ENCODE data around the gene SOX10. TPM values are rescaled to one million over a fixed set of nuclear protein-coding genes. Genes with fewer than 3 reads are reported as not detected.
"Not testable (repeated sequence)": the region's sequence is repeated elsewhere in the genome, so short reads cannot be mapped to it uniquely, and the experiment has no call there.

Gene SOX10
- polyA plus RNA-seq, 3 donors from 2014 or later: not detected

DNA sequence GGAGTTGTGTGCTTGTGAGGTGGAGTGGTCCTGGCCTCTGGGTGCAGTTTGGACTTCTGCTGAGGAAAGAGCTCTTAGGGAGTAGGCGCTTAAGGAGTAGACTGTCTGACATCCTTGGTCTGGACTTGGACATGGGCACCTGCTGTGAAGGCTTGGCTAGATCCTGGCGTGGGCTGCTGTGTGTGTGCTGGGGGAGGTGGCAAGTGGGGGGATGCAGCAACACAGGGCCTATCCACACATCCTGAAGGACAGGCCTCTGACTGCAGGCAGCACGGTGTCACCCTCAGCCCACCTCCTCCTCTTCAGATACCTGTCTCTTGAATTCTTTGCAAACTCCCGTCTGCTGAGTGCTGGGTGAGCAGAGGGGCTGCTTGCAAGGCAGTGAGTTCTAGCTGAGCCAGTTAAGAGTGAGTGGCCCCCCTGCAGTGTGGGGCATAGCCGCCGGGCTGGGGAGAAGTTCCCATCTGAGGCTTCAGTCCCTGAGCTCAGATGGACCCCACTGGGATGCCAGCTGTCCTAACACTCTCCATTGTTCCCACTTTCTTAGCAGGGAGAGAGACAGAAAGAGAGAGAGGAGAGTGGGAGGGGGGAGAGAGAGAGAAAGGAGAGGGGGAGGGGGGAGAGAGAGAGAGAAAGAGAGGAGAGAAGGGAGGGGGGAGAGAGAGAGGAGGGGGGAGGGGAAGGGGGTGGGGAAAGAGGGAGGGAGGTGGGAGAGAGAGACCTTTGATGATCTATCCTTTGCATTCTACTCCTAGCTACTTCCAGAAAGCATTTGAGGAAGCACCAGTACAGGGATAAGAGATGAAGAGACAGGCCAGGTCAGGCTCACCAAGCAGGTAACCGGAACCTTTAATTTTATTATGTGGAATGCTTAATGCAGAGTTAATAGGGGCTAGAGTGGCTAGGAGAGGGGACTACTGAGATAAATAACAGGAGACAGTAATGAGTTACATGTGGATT lies 12.6 kb downstream of the SOX10 start:
- H3K27me3 Mint-ChIP-seq (ENCODE audit: low read depth in 3 of 3): no peaks in the 10 kb centered on the region
- peak overlapping the region in 1 of 6 donors; percentile 15 for H3K27ac Mint-ChIP-seq

DNA sequence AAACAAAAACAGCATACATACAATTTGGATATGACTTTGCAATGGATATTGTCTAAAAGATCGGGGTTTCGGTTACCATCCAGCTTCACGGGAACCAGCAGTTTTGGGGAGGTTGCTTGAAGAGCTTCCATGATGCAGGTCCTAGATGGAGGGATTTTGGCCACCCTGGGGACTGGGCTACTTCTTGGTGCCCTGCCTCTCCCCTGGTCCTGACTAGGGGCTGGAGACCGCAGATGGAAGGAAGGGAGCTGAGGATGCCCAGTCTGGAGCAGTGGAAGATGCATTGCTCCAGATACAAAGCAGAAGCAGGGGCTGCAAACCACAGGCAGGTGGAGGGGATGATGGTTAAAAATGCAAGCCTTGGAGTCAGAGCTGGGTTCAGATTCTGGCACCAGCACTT lies 13.5 kb downstream of the SOX10 start:
- H3K27ac Mint-ChIP-seq: peak overlapping the region in 2 of 6 donors; percentile 24 to 40
- H3K27me3 Mint-ChIP-seq (ENCODE audit: low read depth in 3 of 3): no peaks in the 10 kb centered on the region
- peaks cover 14 to 32% (median 15%) of the 10 kb centered on the region in 3 donors for H3K36me3 Mint-ChIP-seq
- DNase-seq: no peak
- H3K4me1 Mint-ChIP-seq: peaks cover 0 to 1% of the 10 kb centered on the region in 2 donors
- no peaks in the 10 kb centered on the region for H3K9me3 Mint-ChIP-seq
- H3K4me3 Mint-ChIP-seq: no peak overlapping the region

More for the DNA sequence above, 12.6 kb downstream of the SOX10 start:
- DNase-seq: no peak
- no peak overlapping the region for H3K4me3 Mint-ChIP-seq
- H3K9me3 Mint-ChIP-seq: no peaks in the 10 kb centered on the region
- H3K4me1 Mint-ChIP-seq: no peaks in the 10 kb centered on the region
- peaks cover 14 to 29% (median 15%) of the 10 kb centered on the region in 3 donors for H3K36me3 Mint-ChIP-seq

DNA sequence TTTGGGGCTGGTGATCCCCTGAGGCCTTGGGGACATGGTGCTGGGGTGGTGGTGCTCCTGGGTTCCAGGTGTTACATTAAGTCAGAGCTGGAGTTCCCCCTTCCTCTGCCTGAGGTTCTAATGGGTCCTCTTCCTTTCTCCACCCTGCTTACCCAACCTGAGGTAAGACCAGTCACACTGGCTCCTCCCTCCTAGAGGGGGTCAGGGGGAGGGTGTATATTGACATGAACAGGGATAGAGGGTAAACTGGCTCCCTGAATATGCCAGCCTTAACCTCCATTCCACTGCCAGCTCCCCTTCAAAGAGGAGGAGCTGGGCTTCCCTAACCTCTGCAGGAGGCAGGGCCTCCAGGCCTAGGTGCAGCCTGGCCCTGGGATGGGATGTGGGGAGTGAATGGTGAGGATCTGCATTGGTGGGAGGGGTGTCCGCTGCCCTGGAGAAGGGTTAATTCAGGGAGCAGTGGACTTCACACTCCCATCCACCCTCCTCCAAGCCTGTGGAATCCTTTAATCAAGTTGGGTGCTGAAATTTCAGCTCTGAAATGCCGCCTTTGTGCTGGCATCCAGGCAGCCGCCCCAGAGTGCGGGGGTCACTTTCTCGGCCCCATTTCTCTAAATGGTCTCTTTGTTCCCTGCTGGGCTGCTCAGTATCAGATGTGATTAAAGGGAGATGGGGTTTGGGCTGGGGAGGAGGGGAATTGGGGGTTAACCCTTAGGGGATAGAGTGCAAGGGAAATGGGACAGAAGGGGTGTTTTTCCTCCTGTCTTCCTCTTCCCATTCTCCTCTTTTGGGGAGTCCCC lies 15.7 kb downstream of the SOX10 start:
- Mint-ChIP-seq H3K4me3 (no peak overlapping the region), H3K27ac (no peak overlapping the region), H3K4me1 (peaks cover 6 to 15% of the 10 kb centered on the region in 2 donors), H3K27me3 (ENCODE audit: low read depth in 3 of 3) (no peaks in the 10 kb centered on the region), H3K36me3 (peaks cover 14 to 29% (median 18%) of the 10 kb centered on the region in 3 donors), H3K9me3 (no peaks in the 10 kb centered on the region)
- DNase-seq: no peak

DNA sequence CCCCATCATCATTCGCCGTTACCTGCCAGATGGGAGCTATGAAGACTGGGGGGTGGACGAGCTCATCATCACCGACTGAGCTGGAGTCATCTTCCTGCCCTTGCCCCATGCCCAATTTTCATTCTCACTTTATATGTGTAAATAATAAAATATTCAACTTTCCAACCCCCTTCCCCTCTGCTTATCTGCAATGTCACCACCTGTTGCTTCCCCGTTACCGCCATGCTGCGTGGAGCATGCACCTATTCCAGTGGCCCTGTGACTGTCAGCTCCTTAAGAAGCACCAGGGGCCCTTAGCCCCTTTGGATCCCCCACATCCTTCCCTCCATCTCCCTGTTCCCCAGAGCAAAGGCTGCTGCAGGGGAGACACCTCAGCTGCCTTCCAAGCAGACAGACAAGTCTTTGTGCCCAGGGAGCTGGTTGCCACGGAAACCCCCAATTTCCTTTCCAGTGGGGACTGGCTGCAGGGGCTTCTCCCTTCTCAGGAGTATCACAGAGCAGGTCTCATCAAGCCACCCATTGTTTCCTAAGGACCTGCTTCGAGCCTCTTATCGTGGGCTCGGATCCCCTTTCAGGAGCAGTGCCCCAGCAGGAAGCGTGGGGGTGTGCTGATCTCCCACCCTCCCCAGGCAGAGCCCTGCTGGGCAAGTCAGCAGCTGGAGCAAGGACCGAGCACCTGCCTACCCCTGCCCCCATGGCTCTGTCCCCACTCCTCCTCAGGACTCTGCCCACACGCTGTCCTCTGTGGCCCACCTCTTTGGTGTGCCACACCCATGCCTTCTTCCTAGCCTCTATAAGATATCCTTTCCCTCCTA lies 16.5 kb downstream of the SOX10 start:
- H3K4me1 Mint-ChIP-seq: peaks cover 6 to 15% of the 10 kb centered on the region in 2 donors
- peaks cover 14 to 29% (median 18%) of the 10 kb centered on the region in 3 donors for H3K36me3 Mint-ChIP-seq
- no peaks in the 10 kb centered on the region for H3K27me3 Mint-ChIP-seq (ENCODE audit: low read depth in 3 of 3)
- no peak overlapping the region for H3K27ac Mint-ChIP-seq
- H3K9me3 Mint-ChIP-seq: no peaks in the 10 kb centered on the region
- H3K4me3 Mint-ChIP-seq: no peak overlapping the region
- DNase-seq: no peak

DNA sequence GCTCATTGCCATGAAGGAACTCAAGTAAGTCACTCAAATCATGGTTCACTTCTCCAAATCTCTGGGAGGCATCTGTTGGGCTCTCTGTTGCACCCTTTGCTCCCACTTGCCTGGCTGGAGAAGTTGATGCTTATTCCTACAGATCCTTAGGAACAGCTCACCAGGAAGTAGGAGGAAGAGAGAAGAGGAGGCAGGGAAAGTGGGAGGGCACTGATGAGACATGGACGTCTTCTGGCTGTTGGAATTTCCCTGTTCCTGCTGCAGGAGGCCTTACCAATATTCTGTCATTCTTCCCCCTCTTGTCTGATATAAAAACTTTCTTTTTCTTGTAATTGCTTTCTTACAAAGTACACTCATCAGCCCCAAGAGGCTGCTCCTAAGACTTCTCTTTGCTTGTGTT lies 17.2 kb downstream of the SOX10 start:
- Mint-ChIP-seq H3K4me3 (no peak overlapping the region), H3K4me1 (peaks cover 6 to 15% of the 10 kb centered on the region in 2 donors), H3K36me3 (peaks cover 17 to 30% (median 19%) of the 10 kb centered on the region in 3 donors), H3K27me3 (ENCODE audit: low read depth in 3 of 3) (no peaks in the 10 kb centered on the region), H3K9me3 (no peaks in the 10 kb centered on the region), H3K27ac (no peak overlapping the region)
- no peak for DNase-seq

DNA sequence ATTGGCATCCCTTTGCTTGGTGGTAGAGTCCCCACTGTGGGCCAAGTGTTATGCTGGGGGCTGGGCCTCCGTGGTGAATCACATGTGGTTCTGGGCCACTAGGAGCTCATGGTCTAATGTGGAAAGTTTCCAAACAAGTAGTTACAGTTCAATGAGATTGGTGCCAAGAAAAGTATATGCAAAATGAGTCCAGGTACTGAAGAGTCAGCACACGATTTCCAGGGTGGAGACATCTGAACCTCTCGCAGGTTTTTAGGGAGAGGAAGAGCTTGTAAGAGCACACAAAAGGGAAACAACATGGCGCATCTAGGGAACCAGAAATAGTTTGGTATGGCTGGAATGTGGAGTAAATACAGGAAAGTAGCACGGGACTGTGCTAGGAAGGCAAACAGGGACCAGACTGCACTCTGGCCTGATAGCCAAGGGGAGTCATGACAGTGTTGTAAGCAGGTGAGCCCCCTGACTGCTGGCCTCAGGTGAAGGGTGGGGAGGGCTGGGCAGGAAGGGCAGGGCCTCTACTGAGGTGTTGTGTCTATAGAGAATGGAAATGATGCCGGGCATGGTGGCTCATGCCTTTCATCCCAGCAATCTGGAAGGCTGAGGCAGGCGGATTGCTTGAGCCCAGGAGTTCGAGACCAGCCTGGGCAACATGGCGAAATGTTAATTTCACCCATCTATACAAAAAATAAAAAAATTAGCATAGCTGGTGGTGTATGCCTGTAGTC lies 18.3 kb downstream of the SOX10 start:
- no peak overlapping the region for H3K27ac Mint-ChIP-seq
- H3K9me3 Mint-ChIP-seq: no peaks in the 10 kb centered on the region
- no peak overlapping the region for H3K4me3 Mint-ChIP-seq
- DNase-seq: no peak
- peaks cover 24 to 36% (median 27%) of the 10 kb centered on the region in 3 donors for H3K36me3 Mint-ChIP-seq
- peaks cover 6 to 15% of the 10 kb centered on the region in 2 donors for H3K4me1 Mint-ChIP-seq
- no peaks in the 10 kb centered on the region for H3K27me3 Mint-ChIP-seq (ENCODE audit: low read depth in 3 of 3)

DNA sequence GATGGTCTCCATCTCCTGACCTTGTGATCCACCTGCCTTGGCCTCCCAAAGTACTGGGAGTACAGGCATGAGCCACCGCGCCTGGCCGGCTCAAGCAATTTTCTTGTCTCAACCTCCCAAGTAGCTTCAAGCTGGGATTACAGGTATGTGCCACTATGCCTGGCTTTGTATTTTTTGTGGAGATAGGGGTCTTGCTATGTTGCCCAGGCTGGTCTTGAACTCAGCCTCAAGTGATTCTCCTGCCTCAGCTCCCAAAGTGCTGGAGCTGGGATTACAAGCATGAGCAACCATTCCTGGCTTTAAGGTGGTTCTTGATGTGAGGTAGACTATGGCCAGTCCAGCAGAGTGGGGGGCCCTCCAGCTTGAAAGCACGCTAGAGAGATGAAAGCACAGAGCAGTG lies 23.3 kb downstream of the SOX10 start:
- H3K9me3 Mint-ChIP-seq: no peaks in the 10 kb centered on the region
- H3K4me1 Mint-ChIP-seq: peaks cover 11 to 45% of the 10 kb centered on the region in 2 donors
- H3K4me3 Mint-ChIP-seq: no peak overlapping the region
- H3K27ac Mint-ChIP-seq: peak overlapping the region in 1 of 6 donors; percentile 55
- DNase-seq: no peak
- H3K27me3 Mint-ChIP-seq (ENCODE audit: low read depth in 3 of 3): peaks cover 0 to 4% (median 0%) of the 10 kb centered on the region in 3 donors
- peaks cover 33 to 46% (median 38%) of the 10 kb centered on the region in 3 donors for H3K36me3 Mint-ChIP-seq

DNA sequence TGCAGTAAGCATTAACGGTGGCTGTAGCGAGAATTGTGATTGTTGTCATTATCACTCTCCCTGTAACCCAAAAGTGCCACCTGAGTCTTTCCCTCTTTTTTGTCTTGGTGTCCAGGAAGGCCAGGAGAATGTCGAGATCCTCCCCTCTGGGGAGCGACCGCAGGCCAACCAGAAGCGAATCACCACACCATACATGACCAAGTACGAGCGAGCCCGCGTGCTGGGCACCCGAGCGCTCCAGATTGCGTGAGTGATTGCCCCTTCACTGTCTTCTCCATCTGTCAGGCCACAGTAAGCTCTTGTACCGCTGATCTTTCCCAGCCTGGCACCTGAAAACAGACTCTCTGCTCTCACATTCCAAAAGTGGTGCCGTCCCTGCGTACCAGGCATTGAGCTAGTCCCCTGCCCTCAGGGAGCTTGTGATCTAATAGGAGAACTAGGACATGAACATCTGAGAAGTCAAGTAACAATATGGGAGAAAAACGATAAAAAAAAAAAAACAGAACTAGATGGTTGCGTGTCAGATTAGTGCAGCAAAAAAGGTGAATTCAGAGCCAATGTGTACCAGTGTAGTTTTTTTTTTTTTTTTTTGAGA lies 25.0 kb downstream of the SOX10 start:
- peak overlapping the region in 1 of 6 donors; percentile 53 for H3K27ac Mint-ChIP-seq

DNA sequence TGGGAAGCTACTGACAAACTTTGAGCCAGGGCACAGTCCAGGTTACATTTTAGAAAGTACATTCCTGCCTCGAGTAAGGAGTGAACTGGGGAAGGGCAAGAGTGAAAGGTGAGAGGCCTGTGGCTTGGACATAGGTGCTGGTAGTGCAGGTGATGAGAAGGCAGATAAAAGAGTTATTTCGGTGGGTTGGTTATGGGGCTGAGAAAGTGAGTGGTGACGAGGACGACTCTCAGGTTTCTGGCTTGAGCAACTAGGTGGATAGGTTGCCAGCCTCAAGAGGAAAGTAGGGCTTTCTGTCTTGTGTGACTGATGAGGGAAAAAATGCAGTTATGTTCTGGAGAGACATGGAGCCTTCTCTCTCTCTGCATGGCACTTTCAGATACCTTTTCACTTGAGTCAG lies 27.1 kb downstream of the SOX10 start:
- Mint-ChIP-seq H3K27ac (peak overlapping the region in 1 of 6 donors; percentile 36), H3K4me1 (peaks cover 34 to 56% of the 10 kb centered on the region in 2 donors), H3K4me3 (no peak overlapping the region), H3K36me3 (peaks cover 32 to 41% (median 35%) of the 10 kb centered on the region in 3 donors), H3K9me3 (no peaks in the 10 kb centered on the region), H3K27me3 (ENCODE audit: low read depth in 3 of 3) (peaks cover 9 to 17% (median 15%) of the 10 kb centered on the region in 3 donors)
- DNase-seq: no peak

More for the DNA sequence above, 25.0 kb downstream of the SOX10 start:
- H3K4me1 Mint-ChIP-seq: peaks cover 16 to 44% of the 10 kb centered on the region in 2 donors
- H3K36me3 Mint-ChIP-seq: peaks cover 33 to 43% (median 35%) of the 10 kb centered on the region in 3 donors
- DNase-seq: no peak
- H3K4me3 Mint-ChIP-seq: no peak overlapping the region
- no peaks in the 10 kb centered on the region for H3K9me3 Mint-ChIP-seq
- H3K27me3 Mint-ChIP-seq (ENCODE audit: low read depth in 3 of 3): peaks cover 0 to 11% (median 0%) of the 10 kb centered on the region in 3 donors

DNA sequence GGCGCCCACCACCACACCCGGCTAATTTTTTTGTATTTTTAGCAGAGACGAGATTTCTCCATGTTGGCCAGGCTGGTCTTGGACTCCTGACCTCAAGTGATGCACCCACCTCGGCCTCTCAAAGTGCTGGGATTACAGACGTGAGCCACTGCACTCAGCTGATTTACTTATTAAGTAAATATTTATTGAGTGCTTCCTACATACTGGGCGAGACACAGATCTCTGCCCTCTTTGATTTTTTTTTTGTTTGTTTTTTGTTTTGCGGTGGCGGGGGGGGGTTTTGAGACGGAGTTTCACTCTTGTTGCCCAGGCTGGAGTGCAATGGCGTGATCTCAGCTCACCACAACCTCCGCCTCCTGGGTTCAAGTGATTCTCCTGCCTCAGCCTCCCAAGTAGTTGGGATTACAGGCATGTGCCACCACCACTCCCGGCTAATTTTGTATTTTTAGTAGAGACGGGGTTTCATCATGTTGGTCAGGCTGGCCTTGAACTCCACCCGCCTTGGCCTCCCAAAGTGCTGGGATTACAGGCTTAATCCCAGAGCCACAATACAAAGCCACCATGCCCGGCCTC lies 28.4 kb downstream of the SOX10 start:
- peaks cover 23 to 31% (median 26%) of the 10 kb centered on the region in 3 donors for H3K36me3 Mint-ChIP-seq
- H3K27ac Mint-ChIP-seq, H3K9me3 Mint-ChIP-seq, H3K4me3 Mint-ChIP-seq, DNase-seq: not testable (repeated sequence)
- H3K4me1 Mint-ChIP-seq: peaks cover 34 to 56% of the 10 kb centered on the region in 2 donors
- peaks cover 12 to 19% (median 17%) of the 10 kb centered on the region in 3 donors for H3K27me3 Mint-ChIP-seq (ENCODE audit: low read depth in 3 of 3)

DNA sequence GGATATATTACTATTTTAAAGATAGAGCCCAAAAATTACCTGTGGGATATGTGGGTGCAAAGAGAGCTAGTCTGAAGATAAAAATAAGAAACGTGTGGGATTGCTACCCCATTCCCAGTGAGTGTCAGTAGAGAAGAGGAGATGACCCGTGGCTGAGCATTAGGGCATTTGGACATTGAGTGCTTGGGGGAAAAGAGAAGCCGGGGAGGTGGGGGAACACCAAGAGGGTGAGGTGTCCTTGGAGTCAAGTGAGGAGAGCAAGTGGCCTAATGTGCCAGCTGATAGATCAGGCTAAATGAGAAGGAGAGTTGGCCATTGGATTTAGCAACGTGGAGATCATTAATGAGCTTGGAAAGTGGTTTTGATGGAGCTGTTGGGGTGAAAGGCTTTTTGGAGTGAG lies 29.7 kb downstream of the SOX10 start:
- H3K36me3 Mint-ChIP-seq: peaks cover 23 to 28% (median 26%) of the 10 kb centered on the region in 3 donors
- no peak for DNase-seq
- H3K4me1 Mint-ChIP-seq: peaks cover 34 to 56% of the 10 kb centered on the region in 2 donors
- peaks cover 12 to 19% (median 17%) of the 10 kb centered on the region in 3 donors for H3K27me3 Mint-ChIP-seq (ENCODE audit: low read depth in 3 of 3)
- H3K4me3 Mint-ChIP-seq: peak overlapping the region; percentile 99 to 100 (median 100)
- no peaks in the 10 kb centered on the region for H3K9me3 Mint-ChIP-seq
- peak overlapping the region in 4 of 6 donors; percentile 2 to 62 (median 38) for H3K27ac Mint-ChIP-seq

Data from immature natural killer cell (primary cell).